GM10266 (cell line): ENCODE results near the gene MIOX.
"Not testable (repeated sequence)": the region's sequence is repeated elsewhere in the genome, so short reads cannot be mapped to it uniquely, and the experiment has no call there.

ENCODE experiments used
- DNase-seq: peaks from one replicate; pipeline ENCODE4 v3.0.0; 2012; ENCODE audit errors: extremely low spot score
- TF ChIP-seq, protein P1 (sequence below): IDR thresholded peaks from 2 replicates; pipeline ENCODE4 v1.5.1; 2012; ENCODE audit warnings: mild to moderate bottlenecking, low read depth; ENCODE audit not compliant: control insufficient read depth, insufficient read depth; ENCODE audit errors: missing control alignments

MIOX gene

DNA sequence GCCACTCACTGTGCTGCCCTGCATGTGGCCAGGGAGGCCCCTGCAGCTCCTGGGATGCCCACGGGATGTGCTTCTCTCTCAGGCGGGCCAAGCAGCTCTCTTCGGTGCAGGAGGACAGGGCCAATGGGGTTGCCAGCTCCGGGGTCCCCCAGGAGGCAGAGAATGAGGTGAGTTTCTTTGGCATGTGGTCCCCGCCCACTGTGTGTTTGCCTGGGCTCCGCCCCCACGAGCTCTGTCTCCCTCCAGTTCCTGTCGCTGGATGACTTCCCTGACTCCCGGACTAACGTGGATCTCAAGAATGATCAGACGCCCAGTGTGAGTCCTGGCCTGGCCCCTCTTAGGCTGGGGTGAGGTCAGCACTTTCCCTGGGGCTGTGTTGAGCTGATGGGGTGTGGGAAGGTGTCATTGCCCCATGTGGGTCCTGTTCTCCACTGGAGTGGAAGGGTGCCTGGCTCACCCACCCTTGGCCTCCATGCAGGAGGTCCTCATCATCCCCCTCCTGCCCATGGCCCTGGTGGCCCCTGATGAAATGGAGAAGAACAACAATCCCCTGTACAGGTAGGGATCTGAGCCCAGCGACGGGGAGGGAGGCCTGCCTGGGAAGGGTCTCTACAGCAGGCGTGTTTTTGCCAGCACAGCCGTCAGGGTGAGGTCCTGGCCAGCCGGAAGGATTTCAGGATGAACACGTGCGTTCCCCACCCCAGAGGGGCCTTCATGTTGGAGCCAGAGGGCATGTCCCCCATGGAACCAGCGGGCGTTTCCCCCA, 31.0 kb downstream of the MIOX start:
- DNase-seq: no peak
- TF ChIP-seq, protein P1, sequence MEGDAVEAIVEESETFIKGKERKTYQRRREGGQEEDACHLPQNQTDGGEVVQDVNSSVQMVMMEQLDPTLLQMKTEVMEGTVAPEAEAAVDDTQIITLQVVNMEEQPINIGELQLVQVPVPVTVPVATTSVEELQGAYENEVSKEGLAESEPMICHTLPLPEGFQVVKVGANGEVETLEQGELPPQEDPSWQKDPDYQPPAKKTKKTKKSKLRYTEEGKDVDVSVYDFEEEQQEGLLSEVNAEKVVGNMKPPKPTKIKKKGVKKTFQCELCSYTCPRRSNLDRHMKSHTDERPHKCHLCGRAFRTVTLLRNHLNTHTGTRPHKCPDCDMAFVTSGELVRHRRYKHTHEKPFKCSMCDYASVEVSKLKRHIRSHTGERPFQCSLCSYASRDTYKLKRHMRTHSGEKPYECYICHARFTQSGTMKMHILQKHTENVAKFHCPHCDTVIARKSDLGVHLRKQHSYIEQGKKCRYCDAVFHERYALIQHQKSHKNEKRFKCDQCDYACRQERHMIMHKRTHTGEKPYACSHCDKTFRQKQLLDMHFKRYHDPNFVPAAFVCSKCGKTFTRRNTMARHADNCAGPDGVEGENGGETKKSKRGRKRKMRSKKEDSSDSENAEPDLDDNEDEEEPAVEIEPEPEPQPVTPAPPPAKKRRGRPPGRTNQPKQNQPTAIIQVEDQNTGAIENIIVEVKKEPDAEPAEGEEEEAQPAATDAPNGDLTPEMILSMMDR: no peak

DNA sequence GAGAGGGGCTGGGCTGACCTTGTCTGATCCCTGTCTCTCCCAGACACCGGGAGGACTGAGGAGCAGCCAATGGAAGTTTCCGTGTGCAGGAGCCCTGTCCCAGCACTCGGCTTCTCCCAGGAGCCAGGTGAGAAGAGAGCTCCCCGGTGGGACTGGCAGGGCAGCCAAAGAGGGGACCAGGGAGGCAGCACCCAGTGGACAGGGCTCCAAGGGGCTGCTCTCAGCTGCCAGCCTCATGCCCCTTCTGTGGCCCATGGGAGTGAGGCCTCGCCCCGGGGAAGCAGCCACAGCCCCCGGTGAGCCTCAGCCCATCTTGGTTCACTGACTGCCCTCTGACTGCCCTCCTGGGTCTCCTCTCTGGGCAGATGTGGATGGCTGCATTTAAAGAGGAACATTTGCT, 31.9 kb downstream of the MIOX start:
- no peak for DNase-seq
- TF ChIP-seq, protein P1: no peak

DNA sequence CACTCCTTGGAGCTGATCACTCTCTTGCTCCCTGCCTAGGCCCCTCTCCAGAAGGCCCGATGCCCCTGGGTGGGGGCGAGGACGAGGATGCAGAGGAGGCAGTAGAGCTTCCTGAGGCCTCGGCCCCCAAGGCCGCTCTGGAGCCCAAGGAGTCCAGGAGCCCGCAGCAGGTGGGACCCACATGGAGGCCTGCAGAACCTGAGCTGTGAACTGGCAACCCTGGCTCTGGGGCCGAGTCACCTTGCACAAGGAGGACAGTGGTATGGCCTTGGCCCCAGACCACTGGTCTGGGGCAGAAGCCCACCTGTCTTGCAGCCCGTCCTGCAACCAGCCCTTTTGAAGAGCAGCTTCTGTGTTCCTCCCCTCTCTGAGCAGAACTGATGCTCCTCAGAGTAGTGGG, 32.5 kb downstream of the MIOX start:
- TF ChIP-seq, protein P1: no peak
- DNase-seq: no peak

DNA sequence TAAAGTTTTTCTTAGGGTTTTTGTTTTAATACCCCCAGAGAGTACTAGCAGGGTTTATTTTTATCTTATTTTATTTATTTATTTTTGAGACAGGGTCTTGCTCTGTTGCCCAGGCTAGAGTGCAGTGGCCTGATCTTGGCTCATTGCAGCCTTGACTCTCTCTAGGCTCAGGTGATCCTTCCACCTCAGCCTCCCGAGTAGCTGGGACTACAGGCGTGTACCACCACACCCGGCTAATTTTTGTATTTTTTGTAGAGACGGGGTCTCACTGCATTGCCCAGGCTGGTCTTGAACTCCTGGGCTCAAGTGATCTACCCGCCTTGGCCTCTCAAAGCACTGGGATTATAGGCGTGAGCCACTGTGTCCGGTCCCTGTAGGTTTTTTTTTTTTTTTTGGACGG, 33.5 kb downstream of the MIOX start:
- DNase-seq: not testable (repeated sequence)

DNA sequence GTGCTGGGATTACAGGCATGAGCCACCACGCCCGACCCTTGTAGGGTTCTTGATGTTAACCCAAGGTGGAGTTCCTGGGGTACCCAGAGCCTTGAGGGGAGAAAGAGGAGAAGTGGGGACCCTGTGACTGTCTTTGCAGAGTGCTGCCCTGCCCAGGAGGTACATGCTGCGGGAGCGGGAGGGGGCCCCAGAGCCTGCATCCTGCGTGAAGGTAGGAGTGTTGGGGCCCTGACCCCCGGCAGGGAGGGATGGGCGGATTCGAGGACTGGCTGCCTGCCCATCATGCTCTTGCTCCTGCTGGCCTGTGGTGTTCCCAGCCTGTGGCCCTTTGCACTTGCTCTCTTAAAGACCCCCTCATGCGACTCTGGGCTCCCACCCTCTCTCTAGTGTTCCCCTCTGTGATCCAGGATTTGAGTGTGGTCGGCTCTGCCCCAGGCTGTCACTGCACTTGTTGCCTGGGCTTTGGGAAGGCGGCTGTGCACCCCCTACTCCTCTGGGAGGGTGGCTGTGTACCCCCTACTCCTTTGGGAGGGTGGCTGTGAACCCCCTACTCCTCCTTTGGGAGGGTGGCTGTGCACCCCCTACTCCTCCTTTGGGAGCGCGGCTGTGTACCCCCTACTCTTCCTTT, 34.3 kb downstream of the MIOX start:
- DNase-seq: no peak
- TF ChIP-seq, protein P1: no peak

DNA sequence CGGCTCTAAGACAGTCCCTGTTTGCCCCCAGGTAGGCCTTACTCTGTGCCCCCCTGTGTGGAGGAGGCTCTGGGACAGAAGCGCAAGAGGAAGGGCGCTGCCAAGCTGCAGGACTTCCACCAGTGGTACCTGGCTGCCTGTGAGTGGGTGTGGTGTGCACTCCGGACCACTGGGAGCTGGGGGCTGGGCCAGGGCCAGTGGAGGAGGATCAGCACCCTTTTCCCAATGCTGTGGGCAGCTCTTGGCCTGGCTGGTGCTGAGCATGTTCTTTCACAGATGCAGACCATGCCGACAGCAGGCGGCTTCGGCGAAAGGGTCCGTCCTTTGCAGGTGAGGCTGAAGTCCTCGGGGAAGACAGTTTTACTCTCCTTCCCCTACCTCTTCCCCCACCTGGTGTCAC, 35.1 kb downstream of the MIOX start:
- no peak for DNase-seq
- TF ChIP-seq, protein P1: no peak

DNA sequence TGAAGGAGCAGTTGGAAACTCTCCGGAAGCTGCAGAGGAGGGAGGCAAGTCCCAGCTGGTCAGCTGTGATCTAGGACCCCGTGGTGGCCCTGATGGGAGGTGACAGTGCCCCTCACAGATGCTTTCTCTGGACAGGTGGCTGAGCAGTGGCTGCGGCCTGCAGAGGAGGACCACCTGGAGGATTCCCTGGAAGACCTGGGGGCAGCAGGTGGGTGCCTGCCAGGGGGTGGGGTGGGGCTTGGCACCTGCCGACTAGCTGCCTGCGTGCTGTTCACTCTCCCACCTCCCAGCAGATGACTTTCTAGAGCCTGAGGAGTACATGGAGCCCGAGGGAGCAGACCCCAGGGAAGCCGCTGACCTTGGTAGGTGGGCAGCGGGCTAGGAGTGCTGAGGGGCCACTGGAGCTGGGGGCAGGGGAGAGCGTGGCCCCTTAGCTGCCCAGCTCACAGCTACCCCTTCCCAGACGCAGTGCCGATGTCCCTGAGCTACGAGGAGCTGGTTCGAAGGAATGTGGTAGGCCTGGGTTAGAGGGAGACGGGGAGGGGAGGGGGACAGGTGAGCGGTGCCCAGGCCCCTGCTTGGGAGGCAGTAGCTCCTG, 35.6 kb downstream of the MIOX start:
- no peak for DNase-seq
- TF ChIP-seq, protein P1: no peak
